SU-DHL-6 (cell line): Measurements from ENCODE around the gene PPP1R7.

Experiments used
- H2AFZ ChIP-seq: fragments of 200-600 bp; sonication (generic); 2 replicates; pipeline ENCODE4 v1.6.1; 2014; ENCODE audit warnings: low read depth, mild to moderate bottlenecking, moderate library complexity, mixed read lengths, antibody characterized with exemption, low read length; ENCODE audit not compliant: severe bottlenecking
- H3F3A ChIP-seq: fragments of 200-600 bp; shearing (Covaris generic); 2 replicates; pipeline ENCODE4 v1.6.0; 2016; ENCODE audit warnings: antibody characterized with exemption, mild to moderate bottlenecking; ENCODE audit not compliant: insufficient read depth
- H3K27ac ChIP-seq: fragments of 200-600 bp; sonication (generic); 2 replicates; pipeline ENCODE4 v1.5.1; 2016; ENCODE audit warnings: low read depth, mild to moderate bottlenecking, low read length, moderate library complexity, mixed read lengths
- H3K27me3 ChIP-seq: fragments of 200-600 bp; sonication (generic), shearing (Covaris generic); 2 replicates; pipeline ENCODE4 v1.6.0; 2014; ENCODE audit warnings: mild to moderate bottlenecking, low read length
- H3K36me3 ChIP-seq: fragments of 200-600 bp; sonication (generic); 2 replicates; pipeline ENCODE4 v1.6.1; 2014; ENCODE audit warnings: mild to moderate bottlenecking, low read length, mixed read lengths
- H3K4me2 ChIP-seq: fragments of 300-600, 200-600 bp; shearing (Covaris generic), sonication (generic); 2 replicates; pipeline ENCODE4 v1.6.0; 2014; ENCODE audit warnings: low read length, low read depth, mild to moderate bottlenecking; ENCODE audit not compliant: poor library complexity, severe bottlenecking
- H3K4me3 ChIP-seq: fragments of 200-600 bp; sonication (generic); 2 replicates; pipeline ENCODE4 v1.5.1; 2014; ENCODE audit warnings: antibody characterized with exemption, low read length, mild to moderate bottlenecking, mixed read lengths; ENCODE audit not compliant: insufficient read depth, poor library complexity, severe bottlenecking
- H3K79me2 ChIP-seq: fragments of 200-600 bp; sonication (generic); 2 replicates; pipeline ENCODE4 v1.6.1; 2014; ENCODE audit warnings: mild to moderate bottlenecking, low read length, moderate library complexity; ENCODE audit not compliant: insufficient read depth
- H3K9ac ChIP-seq: fragments of 200-600 bp; sonication (generic); 2 replicates; pipeline ENCODE4 v1.7.0; 2014; ENCODE audit warnings: mild to moderate bottlenecking, low read length
- H3K9me2 ChIP-seq: fragments of 200-600 bp; sonication (generic); replicated peaks from 2 replicates; pipeline ENCODE4 v1.6.1; 2014; ENCODE audit warnings: low read length; ENCODE audit not compliant: insufficient read depth
- H3K9me3 ChIP-seq: fragments of 200-600 bp; sonication (generic); 2 replicates; pipeline ENCODE4 v1.6.1; 2014; ENCODE audit warnings: low read length, mixed read lengths; ENCODE audit not compliant: insufficient read depth
- H4K20me1 ChIP-seq: fragments of 200-600 bp; sonication (generic); 2 replicates; pipeline ENCODE4 v1.6.1; 2014; ENCODE audit warnings: low read depth, mild to moderate bottlenecking, antibody characterized with exemption, low read length, moderate library complexity, mixed read lengths
- CTCF ChIP-seq: fragments of 200-600 bp; sonication (generic); IDR thresholded peaks from one replicate; pipeline ENCODE4 v1.5.1; 2017; ENCODE audit warnings: antibody characterized with exemption, mild to moderate bottlenecking, low read length, moderate library complexity; ENCODE audit not compliant: insufficient read depth, poor library complexity, severe bottlenecking
- EZH2phosphoT487 ChIP-seq: fragments of 200-600 bp; sonication (generic), shearing (Covaris generic); conservative IDR thresholded peaks from 2 replicates; pipeline ENCODE4 v1.6.1; 2018; ENCODE audit warnings: mild to moderate bottlenecking, antibody characterized with exemption, low read length, moderate library complexity, mixed read lengths

PPP1R7 gene

GRCh38 chr2:241109210-241110088 lies 40.8 kb upstream of the PPP1R7 start:
- Histone ChIP-seq H2AFZ (no peak overlapping the region), H3K36me3 (peaks cover 3% of the 10 kb centered on the region; the same call in 1 of the 2 replicates), H3K4me2 (no peak overlapping the region), H3K27ac (no peak overlapping the region), H3K4me3 (no peak overlapping the region), H3F3A (no peaks in the 10 kb centered on the region; the same call in 1 of the 2 replicates), H3K9me3 (no peaks in the 10 kb centered on the region), H3K9me2 (no peaks in the 10 kb centered on the region), H4K20me1 (no peaks in the 10 kb centered on the region), H3K79me2 (no peaks in the 10 kb centered on the region), H3K27me3 (no peaks in the 10 kb centered on the region), H3K9ac (no peak overlapping the region)
- TF ChIP-seq EZH2phosphoT487 (no peak), CTCF (no peak)

DNA sequence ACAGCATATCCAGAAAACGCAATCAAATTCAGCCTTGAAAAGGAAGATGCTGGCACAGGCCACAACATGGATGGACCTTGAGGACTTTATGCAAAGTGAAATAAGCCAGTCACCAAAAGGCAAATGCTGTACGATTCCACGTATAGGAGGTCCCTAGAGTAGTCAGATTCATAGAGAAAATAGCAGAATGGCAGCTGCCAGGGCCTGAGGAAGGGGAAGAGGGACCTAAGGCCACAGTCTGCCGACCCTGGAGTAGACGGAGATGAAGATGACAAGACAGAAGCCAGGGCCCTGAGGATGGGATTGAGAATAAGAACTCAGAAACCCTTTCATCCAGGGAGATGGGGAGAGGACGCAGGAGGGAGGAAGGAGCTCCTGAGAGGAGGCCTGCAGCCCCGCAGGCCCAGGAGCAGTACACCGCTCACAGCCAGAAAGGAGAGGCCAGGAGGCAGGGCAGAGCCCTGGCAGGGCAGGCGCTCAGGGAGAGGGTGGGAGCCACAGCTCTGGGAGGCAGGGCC lies 40.1 kb upstream of the PPP1R7 start:
- no peaks in the 10 kb centered on the region for H3K79me2 ChIP-seq
- no peak overlapping the region for H3K4me3 ChIP-seq
- no peak overlapping the region for H3K9ac ChIP-seq
- no peaks in the 10 kb centered on the region; the same call in 1 of the 2 replicates for H3F3A ChIP-seq
- no peaks in the 10 kb centered on the region for H4K20me1 ChIP-seq
- no peak overlapping the region for H3K27ac ChIP-seq
- no peak for TF ChIP-seq EZH2phosphoT487
- no peak for TF ChIP-seq CTCF
- H3K9me2 ChIP-seq, result no peaks in the 10 kb centered on the region
- no peak overlapping the region for H3K4me2 ChIP-seq
- no peaks in the 10 kb centered on the region for H3K27me3 ChIP-seq
- no peak overlapping the region for H2AFZ ChIP-seq
- no peaks in the 10 kb centered on the region for H3K9me3 ChIP-seq
- H3K36me3 ChIP-seq, result peaks cover 3% of the 10 kb centered on the region; the same call in 1 of the 2 replicates

GRCh38 chr2:241110607-241111439 lies 39.4 kb upstream of the PPP1R7 start:
- Histone ChIP-seq H3K9me3 (no peaks in the 10 kb centered on the region), H3F3A (no peaks in the 10 kb centered on the region), H3K4me3 (no peak overlapping the region), H3K27me3 (no peaks in the 10 kb centered on the region), H4K20me1 (no peaks in the 10 kb centered on the region), H3K79me2 (no peaks in the 10 kb centered on the region), H3K9me2 (no peaks in the 10 kb centered on the region), H3K36me3 (peaks cover 3% of the 10 kb centered on the region; the same call in 1 of the 2 replicates), H3K9ac (no peak overlapping the region), H3K4me2 (no peak overlapping the region), H3K27ac (no peak overlapping the region), H2AFZ (no peak overlapping the region)
- TF ChIP-seq CTCF (no peak), EZH2phosphoT487 (no peak)
